ENCODE data around the gene PRR23E.

GRCh38 chr3:127212711-127213110, 19.8 kb downstream of the PRR23E start:
- TF ChIP-seq GATA2 (IDR thresholded peaks at IDR 0.05; ENCODE audit: low read depth, low read length) (no peak), GATA3 (IDR thresholded peaks at IDR 0.05; ENCODE audit: low read depth, low read length) (no peak)

All from SH-SY5Y (cell line).